Skeletal muscle tissue (tissue), 4 donors: Measurements from ENCODE around the gene ANKRD52. TPM values are rescaled to one million over a fixed set of nuclear protein-coding genes. Genes with fewer than 3 reads are reported as not detected.
"Not testable (repeated sequence)": the region's sequence is repeated elsewhere in the genome, so short reads cannot be mapped to it uniquely, and the experiment has no call there.

Experiments used
- H3K27ac ChIP-seq: one replicate; pipeline ENCODE4 v1.7.0; 2013; ENCODE audit warnings: mild to moderate bottlenecking, low read depth, low read length, inconsistent platforms
- H3K27me3 ChIP-seq, 3 donors: one replicate each; pipeline ENCODE4 v1.7.0; 2013; ENCODE audit warnings: low read length in 3 of 3; ENCODE audit not compliant: control insufficient read depth in 3 of 3, insufficient read depth in 3 of 3
- H3K36me3 ChIP-seq, 3 donors: one replicate each; pipeline ENCODE4 v1.7.0; 2013; ENCODE audit warnings: low read length in 3 of 3; ENCODE audit not compliant: control insufficient read depth in 3 of 3, insufficient read depth in 3 of 3
- H3K4me1 ChIP-seq, 3 donors: one replicate each; pipeline ENCODE4 v1.7.0; 2013; ENCODE audit warnings: low read length in 3 of 3, mild to moderate bottlenecking in 3 of 3; ENCODE audit not compliant: control insufficient read depth in 3 of 3, insufficient read depth in 3 of 3
- H3K4me3 ChIP-seq, 3 donors: one replicate each; pipeline ENCODE4 v1.7.0; 2013; ENCODE audit warnings: low read length in 3 of 3
- H3K9ac ChIP-seq, 3 donors: one replicate each; pipeline ENCODE4 v1.7.0; 2013; ENCODE audit warnings: low read length in 3 of 3, mild to moderate bottlenecking in 3 of 3, moderate library complexity in 2 of 3, low read depth in 1 of 3
- H3K9me3 ChIP-seq, 3 donors: one replicate each; pipeline ENCODE4 v1.7.0; 2013; ENCODE audit warnings: low read length in 3 of 3; ENCODE audit not compliant: control insufficient read depth in 3 of 3
- total RNA-seq: library from RNA; depleted of rRNA; stranded (reverse); fragments of >200 nt; gene quantifications from one replicate; pipeline ENCODE4 v1.2.3, GENCODE V29; 2014
- donor health status: Osteomylitis.

The ANKRD52 gene
- total RNA-seq, 1 donor from 2014 or later, result 6.8 TPM

DNA sequence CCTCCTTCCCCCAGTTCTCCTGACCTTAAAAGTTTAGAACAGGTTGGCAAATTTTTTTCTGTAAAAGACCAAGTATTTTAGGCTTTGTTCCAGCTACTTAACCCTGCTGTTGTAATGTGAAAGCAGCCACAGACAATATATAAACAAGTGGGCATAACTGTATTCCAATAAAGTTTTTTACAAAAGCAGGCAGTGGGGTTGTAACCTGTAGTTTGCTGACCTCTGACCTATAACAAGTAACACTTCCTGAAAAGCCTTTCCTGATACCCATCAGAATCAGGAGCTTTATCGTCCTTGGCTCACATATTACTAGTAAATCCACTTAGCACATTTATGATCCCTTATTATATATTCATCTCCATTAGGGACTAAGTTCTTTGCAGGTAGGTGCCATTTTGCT is 55.8 kb downstream of the ANKRD52 start:
- Histone ChIP-seq H3K27me3 (no peaks in the 10 kb centered on the region), H3K4me3 (no peak overlapping the region), H3K9ac (no peak overlapping the region), H3K4me1 (no peaks in the 10 kb centered on the region), H3K9me3 (no peaks in the 10 kb centered on the region), H3K36me3 (peaks cover 17 to 26% (median 24%) of the 10 kb centered on the region in 3 donors), H3K27ac (no peak overlapping the region)

DNA sequence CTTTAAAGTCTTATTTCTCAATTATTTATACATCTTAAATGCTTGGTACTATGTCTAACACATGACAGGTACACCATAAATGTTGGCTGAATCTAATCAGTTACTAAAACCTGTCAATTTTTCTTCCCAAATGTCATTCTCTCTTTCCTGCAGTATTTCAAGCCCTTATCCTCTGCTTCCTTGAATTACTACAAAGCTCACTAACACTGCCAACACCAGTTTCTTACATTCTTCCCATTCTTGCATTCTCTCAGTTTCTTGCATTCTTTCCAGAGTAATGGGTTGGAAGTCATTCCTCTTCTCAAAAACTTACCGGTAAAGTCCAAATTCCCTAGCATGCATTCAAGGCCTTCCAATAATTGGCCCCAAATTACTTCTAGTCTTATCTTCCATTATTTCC is 59.3 kb downstream of the ANKRD52 start:
- Histone ChIP-seq H3K36me3 (no peaks in the 10 kb centered on the region), H3K4me3 (no peak overlapping the region), H3K27ac (no peak overlapping the region), H3K9me3 (no peaks in the 10 kb centered on the region), H3K27me3 (no peaks in the 10 kb centered on the region), H3K4me1 (no peaks in the 10 kb centered on the region), H3K9ac (no peak overlapping the region)

DNA sequence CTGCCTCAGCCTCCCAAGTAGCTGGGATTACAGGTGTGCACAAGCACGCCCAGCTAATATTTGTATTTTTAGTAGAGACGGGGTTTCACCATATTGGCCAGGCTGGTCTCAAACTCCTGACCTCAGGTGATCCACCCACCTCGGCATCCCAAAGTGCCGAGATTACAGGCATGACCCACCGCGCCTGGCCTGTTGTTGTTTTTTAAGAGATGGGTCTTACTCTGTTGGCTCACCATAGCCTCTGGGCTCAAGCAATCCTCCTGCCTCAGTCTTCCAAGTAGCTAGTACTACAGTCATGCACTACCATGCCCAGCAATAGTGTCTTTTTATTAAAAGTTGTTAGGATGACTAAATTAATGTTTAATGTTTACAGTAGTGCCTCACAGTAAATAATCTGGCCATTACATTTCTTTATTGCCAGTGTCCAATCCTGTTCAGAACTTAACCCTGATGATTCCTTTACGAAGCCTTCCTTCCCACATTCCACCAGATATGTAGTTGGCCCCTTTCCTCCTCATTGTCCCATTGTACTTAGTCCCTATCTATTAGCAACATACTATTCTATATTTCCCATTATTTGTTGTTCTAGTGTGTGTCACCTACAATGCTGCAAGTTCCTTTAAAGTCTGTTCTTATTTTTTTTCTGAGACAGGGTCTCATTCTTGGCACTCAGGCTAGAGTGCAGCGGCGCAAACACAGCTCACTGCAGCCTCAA is 60.1 kb downstream of the ANKRD52 start:
- Histone ChIP-seq H3K36me3 (no peaks in the 10 kb centered on the region), H3K9me3 (no peaks in the 10 kb centered on the region), H3K4me3 (no peak overlapping the region), H3K27me3 (no peaks in the 10 kb centered on the region), H3K27ac (no peak overlapping the region), H3K4me1 (no peaks in the 10 kb centered on the region), H3K9ac (no peak overlapping the region)

DNA sequence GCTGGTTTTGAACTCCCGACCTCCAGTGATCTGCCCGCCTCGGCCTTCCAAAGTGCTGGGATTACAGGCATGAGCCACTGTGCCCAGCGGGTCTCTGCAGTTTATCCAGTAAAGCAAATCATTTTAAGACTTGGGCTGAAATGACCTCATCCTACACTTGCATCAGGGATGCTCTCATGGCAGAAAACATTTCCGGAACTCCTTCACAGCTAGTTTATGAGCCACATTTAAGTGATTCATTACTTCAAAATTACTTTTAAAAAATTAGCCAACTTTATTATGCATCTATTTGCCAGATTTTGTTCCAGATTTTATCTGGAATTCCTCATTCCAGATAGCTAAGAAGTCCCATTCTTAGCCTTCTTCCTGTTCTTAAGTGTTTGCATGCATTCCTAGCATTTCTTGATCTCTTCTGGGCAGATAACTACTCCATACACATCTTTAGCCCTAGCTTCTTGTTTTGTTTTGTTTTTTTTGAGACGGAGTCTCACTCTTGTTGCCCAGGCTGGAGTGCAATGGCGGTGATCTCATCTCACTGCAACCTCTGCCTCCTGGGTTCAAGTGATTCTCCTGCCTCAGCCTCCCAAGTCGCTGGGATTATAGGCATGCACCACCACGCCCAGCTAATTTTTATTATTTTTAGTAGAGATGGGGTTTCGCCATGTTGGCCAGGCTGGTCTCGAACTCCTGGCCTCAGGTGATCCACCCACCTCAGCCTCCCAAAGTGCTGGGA is 61.2 kb downstream of the ANKRD52 start:
- not testable (repeated sequence) for H3K4me1 ChIP-seq, H3K9ac ChIP-seq, H3K36me3 ChIP-seq, H3K9me3 ChIP-seq, H3K4me3 ChIP-seq, H3K27ac ChIP-seq, H3K27me3 ChIP-seq

DNA sequence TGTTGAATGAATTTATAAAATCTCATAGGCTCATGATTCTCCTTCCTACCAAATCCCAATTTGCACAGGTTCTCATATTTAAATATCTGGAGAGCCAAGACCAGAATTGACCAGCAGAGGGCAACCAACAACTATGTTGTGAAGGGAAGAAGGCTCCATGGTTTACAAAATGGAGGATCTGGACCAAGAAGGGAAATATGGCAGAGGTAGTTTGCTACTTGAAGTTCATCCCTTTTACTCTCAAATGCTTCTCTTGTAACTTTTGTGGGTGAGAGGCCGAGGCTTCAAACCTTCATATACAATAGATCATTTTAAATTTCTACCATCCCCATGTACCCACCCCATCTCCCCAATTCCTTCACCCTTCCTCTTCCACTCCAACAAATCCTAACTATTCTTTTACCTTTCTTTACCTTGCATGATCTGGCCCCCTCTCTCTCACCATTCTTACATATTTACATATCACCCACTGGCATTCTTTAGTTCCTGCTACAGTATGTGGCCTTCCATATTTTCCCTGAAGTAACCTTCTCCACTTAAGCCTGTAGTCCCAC is 65.1 kb downstream of the ANKRD52 start:
- Histone ChIP-seq H3K4me3 (no peak overlapping the region), H3K27ac (no peak overlapping the region), H3K9ac (no peak overlapping the region)

DNA sequence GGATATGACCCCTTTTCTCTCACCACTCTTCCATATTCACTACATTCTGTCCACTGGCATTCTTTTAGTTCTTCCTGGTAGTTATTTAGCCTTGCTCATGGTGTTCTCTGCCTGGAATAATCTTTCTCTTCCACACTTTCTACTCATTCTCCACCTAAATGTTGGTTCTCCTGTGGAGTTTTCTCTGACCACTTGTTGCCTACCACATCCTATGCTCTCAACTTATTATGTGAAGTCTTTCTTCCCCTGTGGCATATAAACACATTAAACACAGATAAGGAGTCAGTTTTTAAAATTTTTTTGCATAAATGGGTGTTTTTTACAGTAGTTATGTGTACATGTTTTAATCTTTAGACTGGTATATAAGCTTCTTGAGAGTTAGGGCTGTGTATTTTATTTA is 65.6 kb downstream of the ANKRD52 start:
- Histone ChIP-seq H3K9ac (no peak overlapping the region), H3K4me1 (peaks cover 14 to 18% (median 14%) of the 10 kb centered on the region in 3 donors), H3K27ac (no peak overlapping the region), H3K9me3 (no peaks in the 10 kb centered on the region), H3K27me3 (no peaks in the 10 kb centered on the region), H3K36me3 (no peaks in the 10 kb centered on the region), H3K4me3 (no peak overlapping the region)

More for the DNA sequence above, 65.1 kb downstream of the ANKRD52 start:
- H3K4me1 ChIP-seq, result peaks cover 9 to 13% (median 9%) of the 10 kb centered on the region in 3 donors
- no peaks in the 10 kb centered on the region for H3K27me3 ChIP-seq
- no peaks in the 10 kb centered on the region for H3K9me3 ChIP-seq
- no peaks in the 10 kb centered on the region for H3K36me3 ChIP-seq

DNA sequence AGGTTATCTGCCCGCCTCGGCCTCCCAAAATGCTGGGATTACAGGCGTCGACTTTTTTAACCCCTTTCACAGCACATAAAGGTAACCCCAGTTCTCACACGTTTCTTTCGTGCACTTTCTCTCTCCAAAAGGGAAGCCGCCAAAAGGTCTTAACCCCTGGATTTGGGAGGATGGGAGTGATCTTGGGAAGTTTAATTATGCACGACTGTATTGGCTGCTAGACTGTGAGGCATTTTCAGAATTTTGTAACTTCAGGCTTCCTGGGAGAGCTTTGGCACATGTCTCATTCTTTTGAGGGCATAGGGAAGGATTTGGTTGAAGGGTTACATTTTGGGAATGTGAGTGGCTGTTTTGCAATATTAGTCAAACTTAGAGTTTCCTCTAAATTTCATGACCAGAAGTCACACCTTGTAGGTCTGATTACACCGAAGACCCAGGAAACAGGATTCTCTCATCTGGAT is 67.5 kb downstream of the ANKRD52 start:
- peak overlapping the region; percentile 75 to 92 (median 86) for H3K4me3 ChIP-seq
- peaks cover 16 to 23% (median 17%) of the 10 kb centered on the region in 3 donors for H3K4me1 ChIP-seq
- H3K9ac ChIP-seq, result peak overlapping the region in 2 of 3 donors; percentile 83 to 91
- H3K9me3 ChIP-seq, result no peaks in the 10 kb centered on the region
- H3K27me3 ChIP-seq, result no peaks in the 10 kb centered on the region
- H3K36me3 ChIP-seq, result peaks cover 4 to 11% (median 6%) of the 10 kb centered on the region in 3 donors
- H3K27ac ChIP-seq, result peak overlapping the region; percentile 88

DNA sequence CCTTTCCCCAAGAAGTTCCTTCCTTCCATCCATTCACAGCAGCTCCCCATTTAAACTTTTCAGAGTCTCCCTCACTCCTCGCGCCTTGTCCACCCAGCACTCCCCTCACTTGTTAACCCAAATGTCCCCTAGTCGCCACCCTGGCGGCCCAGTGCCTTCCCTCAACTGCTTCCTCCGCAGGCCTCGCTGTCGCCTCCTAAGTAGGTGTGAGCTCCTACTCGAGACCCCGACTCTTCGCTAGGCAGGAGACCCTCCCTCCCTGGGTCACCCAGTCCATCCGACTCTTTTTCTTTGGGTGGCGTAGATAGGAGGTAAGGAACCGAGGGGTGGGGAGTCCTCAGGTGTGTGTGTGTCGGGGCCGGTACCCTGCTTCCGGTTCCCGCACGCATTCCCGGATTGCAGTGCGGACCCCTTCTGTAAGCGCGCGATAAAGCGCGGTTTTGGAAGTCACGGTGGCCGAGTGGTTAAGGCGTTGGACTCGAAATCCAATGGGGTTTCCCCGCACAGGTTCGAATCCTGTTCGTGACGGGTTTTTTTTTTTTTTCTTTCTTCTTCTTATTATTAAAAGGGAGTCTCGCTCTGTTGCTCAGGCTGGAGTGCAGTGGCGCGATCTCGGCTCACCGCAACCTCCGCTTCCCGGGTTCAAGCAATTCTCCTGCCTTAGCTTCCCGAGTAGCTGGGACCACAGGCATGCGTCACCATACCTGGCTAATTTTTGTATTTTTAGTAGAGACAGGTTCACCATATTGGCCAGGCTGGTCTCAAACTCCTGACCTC is 68.1 kb downstream of the ANKRD52 start:
- Histone ChIP-seq H3K9me3 (no peaks in the 10 kb centered on the region), H3K27me3 (no peaks in the 10 kb centered on the region), H3K9ac (peak overlapping the region; percentile 82 to 91 (median 83)), H3K4me1 (peaks cover 16 to 23% (median 17%) of the 10 kb centered on the region in 3 donors), H3K4me3 (peak overlapping the region; percentile 75 to 92 (median 86)), H3K27ac (peak overlapping the region; percentile 88), H3K36me3 (peaks cover 9 to 12% (median 10%) of the 10 kb centered on the region in 3 donors)

DNA sequence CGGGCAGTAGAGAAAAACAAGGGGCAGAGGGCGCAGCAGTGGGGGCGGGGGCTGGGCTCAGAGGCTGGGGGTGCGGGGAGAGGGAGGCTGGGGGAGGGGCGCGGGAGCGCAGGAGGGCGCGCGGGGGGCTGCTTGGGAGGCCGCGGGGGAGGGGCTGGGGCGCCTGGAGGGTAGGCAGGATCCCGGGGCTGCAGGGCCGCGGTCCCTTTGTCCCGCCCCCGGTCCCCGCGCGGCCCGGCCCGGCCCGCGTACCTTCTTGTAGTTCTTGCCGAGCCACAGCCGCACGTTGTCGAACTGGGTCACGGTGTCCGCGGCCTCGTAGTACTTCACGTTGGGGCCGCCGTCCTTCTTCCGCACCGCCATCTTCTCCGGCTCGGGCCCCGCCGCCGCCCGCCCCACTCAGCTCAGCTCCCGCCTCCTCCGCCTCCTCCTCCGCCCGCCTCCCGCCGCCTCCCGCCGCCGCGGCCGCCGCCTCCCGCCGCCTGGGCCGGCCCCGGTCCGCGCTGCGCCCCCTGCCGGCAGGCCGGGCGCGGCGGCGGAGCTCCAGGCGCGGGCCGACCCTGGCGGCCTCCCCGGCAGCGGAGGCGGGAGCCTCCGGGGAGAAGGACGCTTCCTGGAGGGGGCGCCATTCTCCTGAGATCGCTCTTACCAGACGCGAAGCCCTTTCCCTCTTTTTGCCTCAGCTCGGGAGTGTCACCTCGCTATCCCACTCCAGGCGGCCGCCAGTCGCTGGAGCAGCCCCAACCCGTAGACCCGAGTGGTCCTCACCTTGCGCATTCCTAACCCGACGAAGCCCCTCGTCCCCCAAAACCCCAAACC is 68.9 kb downstream of the ANKRD52 start, which contains the start of gene SMARCC2:
Gene SMARCC2, minus strand, starts transcription at position 385 of the 819 bp plus-strand sequence. Its CDS starts 22 bp downstream, at position 363.
- Histone ChIP-seq H3K36me3 (peaks cover 16 to 20% (median 18%) of the 10 kb centered on the region in 3 donors), H3K27ac (peak within 1 kb of the TSS; percentile 88), H3K4me3 (peak within 1 kb of the TSS; percentile 81 to 92 (median 86)), H3K27me3 (no peaks in the 10 kb centered on the region), H3K9ac (peak within 1 kb of the TSS; percentile 82 to 91 (median 83)), H3K9me3 (no peaks in the 10 kb centered on the region), H3K4me1 (peaks cover 16 to 23% (median 17%) of the 10 kb centered on the region in 3 donors)
